SKM-1 treated with dmso at 0.1 percent for 144 hours (cell line): Measurements from ENCODE around the gene GLYAT.

Source experiments
- DNase-seq: peaks from one replicate; lab custom pipeline; 2025; ENCODE audit not compliant: unreplicated experiment; lab: John Stamatoyannopoulos, UW

GLYAT gene

GRCh38 chr11:58731819-58732218 lies at the start of gene GLYAT:
TSS of gene GLYAT (minus strand) at chr11:58731943. CDS start at chr11:58724496, 7,447 bp downstream.
- DNase-seq: no peak

GRCh38 chr11:58781345-58781744 lies 49.6 kb upstream of the GLYAT start:
- no peak for DNase-seq

DNA sequence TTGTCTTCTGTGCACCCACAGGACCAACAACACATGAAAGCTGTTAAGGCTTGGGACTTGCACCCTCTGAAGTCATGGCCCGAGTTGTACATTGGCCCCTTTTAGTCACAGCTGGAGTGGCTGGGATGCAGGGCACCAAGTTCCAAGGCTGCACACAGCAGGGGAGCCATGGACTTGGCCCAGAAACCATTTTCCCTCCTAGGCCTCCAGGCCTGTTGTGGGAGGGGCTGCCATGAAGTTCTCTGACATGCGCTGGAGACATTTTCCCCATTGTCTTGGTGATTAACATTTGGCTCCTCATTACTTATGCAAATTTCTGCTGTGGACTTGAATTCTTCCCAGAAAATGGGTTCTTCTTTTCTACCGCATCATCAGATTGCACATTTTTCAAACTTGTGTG lies 48.8 kb upstream of the GLYAT start:
- DNase-seq: no peak

DNA sequence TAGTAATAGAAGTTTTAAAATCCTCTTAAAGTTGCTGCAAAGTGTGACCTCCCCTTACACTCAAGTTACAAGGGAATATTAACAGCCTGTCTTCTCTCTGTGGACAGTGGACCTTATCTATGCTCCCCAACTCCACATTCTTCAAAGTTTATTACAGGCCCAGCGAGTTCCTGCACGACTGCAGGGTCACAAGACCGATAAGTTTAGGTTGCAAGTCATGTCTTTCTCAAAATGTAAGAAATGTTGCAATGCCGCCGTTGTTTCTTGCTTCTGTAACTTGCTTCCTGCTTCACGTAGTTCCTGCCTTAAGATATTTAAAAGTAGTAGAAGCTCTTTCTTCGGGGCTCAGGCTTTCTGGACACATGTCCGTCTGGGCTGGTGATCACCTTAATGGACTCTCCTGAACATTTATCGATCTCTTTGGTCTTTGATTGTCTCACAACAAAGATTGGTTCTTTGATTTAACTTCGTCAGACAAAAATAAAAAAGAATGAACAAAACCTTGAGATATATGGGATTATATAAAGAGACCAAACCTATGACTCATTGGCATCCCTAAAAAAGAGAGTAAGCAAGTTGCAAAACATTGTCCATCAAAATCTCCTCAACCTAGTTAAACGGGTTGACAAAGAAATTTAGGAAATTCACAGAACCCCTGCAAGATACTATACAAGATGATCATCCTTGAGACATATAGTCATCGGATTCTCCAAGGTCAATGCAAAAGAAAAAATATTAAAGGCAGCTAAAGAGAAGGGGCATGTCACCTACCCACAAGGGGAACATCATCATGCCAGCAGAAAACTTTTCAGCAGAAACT lies 45.4 kb upstream of the GLYAT start:
- DNase-seq: no peak

DNA sequence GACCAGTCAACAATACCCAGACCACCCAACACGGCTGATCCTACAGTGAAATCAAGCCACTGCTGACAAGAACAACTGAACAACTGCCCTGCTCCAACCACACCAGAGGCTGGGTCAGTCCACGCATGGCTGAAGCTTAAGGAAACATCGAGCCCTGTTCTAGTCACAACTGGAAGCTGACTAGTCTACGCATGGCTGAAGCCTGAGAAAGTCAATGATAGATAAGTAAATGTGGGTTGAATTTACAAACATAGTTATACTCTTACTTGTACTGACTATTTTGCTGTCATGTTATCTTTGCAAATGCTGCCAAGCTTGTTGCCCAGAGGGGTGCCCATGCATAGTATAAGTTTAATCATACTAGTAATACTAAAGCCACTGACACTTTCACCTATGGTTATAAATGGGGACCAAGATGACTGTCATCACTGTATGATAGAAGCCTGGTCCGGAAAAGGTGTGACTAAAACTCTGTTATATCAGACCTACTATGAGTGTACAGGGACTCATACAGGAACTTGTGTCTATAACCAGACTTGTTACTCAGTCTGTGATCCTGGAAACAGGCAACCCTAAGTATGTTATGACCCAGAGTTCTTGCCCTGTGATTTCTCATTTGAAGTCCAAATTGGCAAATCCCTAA lies 43.4 kb upstream of the GLYAT start:
- DNase-seq: no peak

DNA sequence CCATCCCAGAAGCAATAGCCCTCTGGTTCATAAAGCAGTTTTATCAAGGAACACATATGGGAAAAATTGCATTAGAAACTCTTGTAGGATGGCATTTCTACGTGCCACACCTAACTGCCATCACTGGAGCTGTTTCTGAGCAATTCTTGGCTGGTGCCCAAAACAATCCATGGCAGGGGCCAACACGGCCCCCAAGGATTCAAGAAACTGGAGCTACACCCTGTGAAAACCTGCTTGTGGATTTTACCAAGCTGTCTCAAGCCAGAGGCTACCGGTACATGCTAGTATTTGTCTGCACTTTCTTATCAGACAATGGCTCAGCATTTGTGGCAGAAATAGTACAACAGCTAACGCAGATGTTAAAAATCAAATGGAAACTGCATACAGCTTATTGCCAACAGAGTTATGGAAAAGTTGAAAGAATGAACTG lies 42.4 kb upstream of the GLYAT start:
- no peak for DNase-seq

GRCh38 chr11:58773337-58773736 lies 41.6 kb upstream of the GLYAT start:
- no peak for DNase-seq

GRCh38 chr11:58772329-58773285 lies 40.9 kb upstream of the GLYAT start:
- DNase-seq: no peak

DNA sequence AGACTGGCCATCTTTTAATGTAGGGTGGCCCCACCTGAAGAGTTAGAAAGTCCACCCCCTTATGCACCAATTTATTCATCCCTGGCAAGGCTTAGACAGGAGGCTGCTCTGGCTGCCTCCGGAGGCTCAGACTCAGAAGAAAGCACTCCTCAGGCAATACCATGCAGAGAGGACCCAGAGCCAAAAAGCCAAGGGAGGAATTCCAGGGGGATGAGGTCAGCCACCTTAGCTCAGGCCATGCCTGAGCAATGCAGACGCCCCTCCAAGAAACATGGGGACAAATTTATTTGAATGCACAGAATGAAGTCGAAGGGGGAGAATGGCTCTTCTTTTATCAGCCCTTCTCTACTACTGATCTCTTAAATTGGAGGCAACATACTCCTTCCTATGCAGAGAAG lies 39.7 kb upstream of the GLYAT start:
- no peak for DNase-seq

DNA sequence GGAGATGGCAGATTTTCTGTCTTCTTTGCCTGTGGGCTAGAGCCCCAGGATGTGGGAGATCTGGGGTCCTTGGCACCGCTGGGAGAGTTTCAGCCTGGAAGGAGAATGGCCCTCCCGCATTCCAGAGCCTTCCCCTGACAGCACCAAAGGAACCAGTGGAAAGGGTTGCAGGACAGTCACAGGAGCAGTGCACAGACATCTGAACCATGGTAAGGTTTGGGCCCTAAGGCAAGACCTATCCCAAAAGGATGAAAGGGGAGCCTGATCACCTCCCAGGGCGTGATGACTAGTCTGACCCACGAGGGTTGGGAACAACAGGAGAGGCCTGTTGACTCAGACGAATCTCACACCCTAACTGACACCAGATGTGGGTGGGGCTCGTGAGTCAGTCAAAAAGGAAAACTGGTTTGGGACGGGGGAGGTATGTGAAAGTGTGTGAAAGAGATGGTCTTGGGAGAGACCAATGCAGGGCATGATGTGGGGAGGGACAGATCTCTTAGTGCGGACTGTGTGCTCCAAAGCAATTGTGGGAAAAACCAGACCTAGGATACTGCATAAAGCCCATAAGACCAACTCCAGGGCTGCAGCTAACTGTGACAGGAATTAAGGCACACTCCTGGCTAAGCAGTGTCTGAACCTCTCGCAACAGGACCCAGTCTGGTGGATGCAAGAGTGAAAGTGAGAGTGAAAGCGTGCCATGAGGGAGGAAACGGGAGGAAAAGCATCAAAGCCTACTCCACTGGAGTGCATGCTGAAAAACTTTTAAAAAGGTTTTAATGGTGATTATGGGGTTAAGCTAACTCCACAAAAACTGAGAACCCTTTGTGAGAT lies 39.1 kb upstream of the GLYAT start:
- DNase-seq: no peak

GRCh38 chr11:58770166-58770565 lies 38.4 kb upstream of the GLYAT start:
- DNase-seq: no peak

DNA sequence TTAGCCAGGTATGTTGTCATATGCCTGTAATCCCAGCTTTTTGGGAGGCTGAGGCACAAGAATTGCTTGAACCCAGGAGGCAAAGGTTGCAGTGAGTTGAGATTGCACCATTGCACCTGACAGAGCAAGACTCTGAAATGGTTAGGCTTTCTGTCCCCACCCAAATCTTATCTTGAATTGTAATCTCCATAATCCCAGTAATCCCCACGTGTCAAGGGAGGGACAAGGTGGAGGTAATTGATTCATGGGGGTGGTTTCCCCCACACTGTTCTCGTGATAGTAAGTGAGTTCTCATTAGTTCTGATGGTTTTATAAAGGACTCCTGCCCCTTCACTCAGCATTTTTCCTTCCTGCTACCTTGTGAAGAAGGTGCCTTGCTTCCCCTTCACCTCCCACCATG lies 37.6 kb upstream of the GLYAT start:
- no peak for DNase-seq

DNA sequence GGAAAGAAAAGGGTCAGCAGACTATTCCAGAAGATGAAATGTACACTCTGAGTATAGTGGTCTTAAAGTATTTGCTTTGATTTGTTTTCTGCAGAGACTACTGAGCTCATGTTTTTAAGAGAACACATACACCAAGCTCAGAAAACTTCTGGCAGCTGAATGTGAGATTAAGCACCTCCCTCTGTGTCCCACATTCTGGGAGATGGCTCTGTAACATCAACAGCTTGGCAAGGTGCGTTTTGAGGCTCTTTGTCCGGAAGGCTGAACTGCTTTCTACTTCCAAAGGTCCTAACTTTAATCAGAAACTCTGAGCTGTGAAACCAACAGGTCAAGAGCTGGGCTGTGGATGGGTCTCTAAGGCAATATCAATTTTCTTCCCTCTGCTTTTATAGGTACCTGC lies 36.4 kb upstream of the GLYAT start:
- DNase-seq: no peak

GRCh38 chr11:58765078-58765477 lies 33.3 kb upstream of the GLYAT start:
- DNase-seq: no peak

GRCh38 chr11:58763120-58763490 lies 31.4 kb upstream of the GLYAT start:
- no peak for DNase-seq

DNA sequence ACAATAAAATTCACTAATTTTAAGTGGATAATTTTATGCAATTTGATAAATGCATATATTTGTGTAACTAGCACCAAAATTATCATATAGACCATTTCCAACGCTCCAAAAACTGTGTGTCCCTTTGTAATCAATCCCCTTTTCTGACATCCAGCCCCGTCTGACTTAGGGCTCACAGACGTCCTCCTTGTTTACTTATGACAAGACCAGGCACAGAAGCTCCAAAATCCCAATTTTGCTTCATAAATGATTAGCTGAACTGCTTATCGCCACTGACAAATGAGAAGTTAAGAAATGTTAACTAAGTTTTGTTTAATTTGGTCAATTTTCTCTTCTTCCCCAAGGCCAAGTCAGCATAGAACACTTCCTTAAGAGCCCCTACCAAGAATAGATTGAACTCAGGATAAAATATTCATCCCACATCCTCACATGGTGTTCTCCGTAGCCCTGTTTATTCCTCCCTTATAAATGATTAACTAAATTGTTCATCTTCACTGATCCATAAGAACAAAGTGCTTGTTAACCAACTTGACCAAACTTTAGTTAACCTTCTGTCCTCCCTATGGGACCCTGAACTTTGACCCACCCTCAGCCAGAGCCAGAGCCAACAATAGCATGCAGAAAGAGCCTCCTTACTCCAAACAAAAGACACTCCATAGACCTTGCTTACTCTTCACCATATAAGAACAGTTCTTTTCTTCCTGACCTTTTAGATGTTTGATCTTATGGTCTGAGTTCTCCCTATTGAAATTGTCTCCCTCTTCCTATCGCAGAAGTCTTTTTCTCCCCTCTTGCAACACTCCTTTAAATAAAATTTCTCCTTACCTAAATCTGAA lies 30.8 kb upstream of the GLYAT start:
- DNase-seq: no peak

- no peak for DNase-seq
These were observed 25.7 kb upstream of the GLYAT start for GRCh38 chr11:58757439-58757838.

GRCh38 chr11:58745705-58746364 lies 14.1 kb upstream of the GLYAT start:
- no peak for DNase-seq

DNA sequence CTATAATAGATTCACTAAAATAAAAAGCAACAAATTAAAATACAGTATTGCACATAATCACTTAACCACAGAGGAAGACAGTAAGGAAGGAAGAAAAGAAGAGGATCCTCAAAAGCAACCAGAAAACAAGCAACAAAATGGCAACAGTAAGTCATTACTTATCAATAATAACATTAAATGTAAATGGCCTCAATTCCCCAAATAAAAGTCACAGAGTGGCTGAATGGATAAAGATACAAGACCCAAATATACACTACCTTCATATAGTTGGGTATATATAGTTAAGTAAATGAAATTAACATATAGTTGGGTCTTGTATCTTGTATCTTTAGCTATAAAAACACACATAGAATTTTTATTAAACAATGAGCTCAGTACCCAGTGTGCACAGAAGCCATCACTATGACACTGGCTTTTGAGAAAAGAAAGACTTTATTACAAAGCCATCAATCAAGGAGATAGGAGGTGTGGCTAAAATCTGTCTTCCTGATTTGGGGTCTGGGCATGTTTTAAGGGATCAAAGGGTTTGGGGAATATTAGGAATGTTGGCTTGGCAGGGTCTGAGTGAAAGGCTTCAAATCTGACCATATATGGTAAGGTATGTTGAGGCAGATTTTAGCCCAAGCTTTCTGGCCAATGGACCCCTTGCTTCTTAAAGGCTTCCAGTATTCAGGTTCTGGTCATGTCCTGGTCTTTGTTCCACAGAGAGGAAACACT lies 13.4 kb upstream of the GLYAT start:
- DNase-seq: no peak
